ENCODE measurements around the gene NDST1.

NDST1 gene

GRCh38 chr5:150521939-150522503 lies 14.1 kb downstream of the NDST1 start:
- DNase-seq (ENCODE audit: low read depth in 3 of 3, low spot score in 1 of 3) = no peak

DNA sequence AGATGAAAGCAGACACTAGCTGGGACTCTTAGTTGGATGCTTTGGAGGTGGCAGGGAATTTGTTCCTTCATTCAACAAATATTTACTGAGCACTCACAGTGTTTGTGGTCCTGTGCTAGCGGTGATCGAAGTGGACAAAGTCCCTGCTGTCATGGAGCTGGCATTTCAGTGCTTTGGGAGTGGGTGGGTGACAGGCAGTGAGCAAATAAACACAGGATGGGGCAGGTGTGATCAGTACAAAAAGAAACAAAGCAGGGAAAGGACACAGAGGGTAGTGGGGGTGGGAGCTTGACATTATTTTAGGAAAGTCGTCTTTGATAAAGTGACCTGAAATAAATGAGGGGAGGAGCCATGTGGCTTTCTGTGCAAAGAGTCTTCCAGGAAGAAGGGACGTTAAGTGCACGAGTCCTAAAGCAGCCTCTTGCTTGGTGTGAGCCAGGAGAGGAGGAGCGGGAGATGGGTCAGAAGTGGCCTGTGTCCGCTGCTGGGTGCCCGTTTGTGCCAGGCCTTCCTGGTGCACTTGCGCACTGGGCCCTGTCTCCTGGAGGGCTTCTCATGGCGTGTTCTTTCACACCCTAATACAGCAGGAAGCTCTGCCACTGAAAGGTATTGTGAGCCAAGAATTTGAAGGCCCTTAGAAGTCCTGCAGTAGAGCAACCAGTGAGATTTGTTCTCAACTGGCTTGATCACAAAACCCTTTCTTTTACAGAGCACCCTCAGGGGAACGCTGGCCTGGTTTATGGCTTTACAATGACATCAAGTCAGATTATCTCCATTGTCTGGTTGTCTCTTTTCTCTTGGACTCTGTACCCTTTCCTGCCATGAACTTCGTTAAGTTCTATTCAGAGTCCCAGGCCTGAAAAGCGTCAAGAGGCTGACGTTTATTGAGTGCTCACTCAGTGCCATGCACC lies 14.8 kb downstream of the NDST1 start:
- no peak for DNase-seq (ENCODE audit: low read depth in 3 of 3, low spot score in 1 of 3)

- no peak for DNase-seq (ENCODE audit: low read depth in 3 of 3, low spot score in 1 of 3)
These were observed 15.8 kb downstream of the NDST1 start for GRCh38 chr5:150523472-150524350.

GRCh38 chr5:150525163-150525562 lies 17.2 kb downstream of the NDST1 start:
- no peak for DNase-seq (ENCODE audit: low read depth in 3 of 3, low spot score in 1 of 3)

- DNase-seq (ENCODE audit: low read depth in 3 of 3, low spot score in 1 of 3) = no peak
These were observed 17.9 kb downstream of the NDST1 start for GRCh38 chr5:150525781-150526180.

DNA sequence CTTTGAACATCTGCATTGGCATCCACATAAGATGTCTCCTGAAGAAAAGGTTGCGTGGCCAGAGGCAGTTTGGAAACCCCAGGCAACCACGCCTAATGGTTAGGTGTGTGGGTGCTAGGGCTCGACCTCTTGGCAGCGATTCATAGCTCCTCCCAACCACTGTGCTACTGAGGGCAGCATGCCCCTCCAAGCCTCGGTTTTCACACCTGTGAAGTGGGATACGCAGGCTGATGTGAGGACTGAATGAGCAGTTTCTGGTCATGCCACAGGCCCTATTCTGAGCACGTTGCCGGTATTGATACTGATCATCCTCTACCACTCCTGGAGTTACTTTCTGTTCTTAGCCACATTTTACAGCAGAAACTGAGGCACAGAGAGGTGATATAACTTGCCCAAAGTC lies 19.1 kb downstream of the NDST1 start:
- DNase-seq (ENCODE audit: low read depth in 3 of 3, low spot score in 1 of 3) = no peak

DNA sequence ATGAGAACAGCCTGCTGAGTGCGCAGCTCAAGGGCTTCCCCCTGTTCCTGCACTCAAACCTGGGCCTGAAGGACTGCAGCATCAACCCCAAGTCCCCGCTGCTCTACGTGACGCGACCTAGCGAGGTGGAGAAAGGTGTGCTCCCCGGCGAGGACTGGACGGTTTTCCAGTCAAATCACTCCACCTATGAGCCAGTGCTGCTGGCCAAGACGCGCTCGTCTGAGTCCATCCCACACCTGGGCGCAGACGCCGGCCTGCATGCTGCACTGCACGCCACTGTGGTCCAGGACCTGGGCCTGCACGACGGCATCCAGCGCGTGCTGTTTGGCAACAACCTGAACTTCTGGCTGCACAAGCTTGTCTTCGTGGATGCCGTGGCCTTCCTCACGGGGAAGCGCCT lies 19.9 kb downstream of the NDST1 start:
- no peak for DNase-seq (ENCODE audit: low read depth in 3 of 3, low spot score in 1 of 3)

DNA sequence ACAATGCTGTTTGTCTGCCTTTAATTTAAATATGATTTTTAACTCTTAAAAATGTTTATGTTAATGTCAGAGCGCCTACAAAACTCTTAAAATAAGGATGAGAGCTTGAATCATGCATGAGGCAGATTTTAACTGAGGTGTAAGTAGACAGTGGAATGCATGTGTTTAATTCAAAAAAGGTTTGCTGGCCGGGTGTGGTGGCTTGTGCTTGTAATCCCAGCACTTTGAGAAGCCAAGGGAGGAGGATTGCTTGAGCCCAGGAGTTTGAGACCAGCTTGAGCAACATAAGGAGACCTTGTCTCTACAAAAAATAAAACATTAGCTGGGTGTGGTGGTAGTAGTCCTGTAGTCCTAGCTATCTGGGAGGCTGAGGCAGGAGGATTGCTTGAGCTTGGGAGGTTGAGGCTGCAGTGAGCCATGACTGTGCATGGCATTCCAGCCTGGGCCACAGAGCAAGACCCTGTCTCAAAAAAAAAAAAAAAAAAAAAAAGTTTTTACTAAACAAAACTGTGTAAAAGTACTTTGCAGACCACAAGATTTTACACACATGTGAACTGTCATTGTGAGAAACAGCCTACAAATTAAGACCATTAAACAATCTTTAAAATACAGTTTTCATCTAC lies 21.1 kb downstream of the NDST1 start:
- no peak for DNase-seq (ENCODE audit: low read depth in 3 of 3, low spot score in 1 of 3)

- DNase-seq (ENCODE audit: low read depth in 3 of 3, low spot score in 1 of 3) = no peak
These were observed 21.6 kb downstream of the NDST1 start for GRCh38 chr5:150529555-150529954.

- no peak for DNase-seq (ENCODE audit: low read depth in 3 of 3, low spot score in 1 of 3)
These were observed 22.5 kb downstream of the NDST1 start for GRCh38 chr5:150530423-150530822.

GRCh38 chr5:150530951-150531588 lies 23.1 kb downstream of the NDST1 start:
- DNase-seq (ENCODE audit: low read depth in 3 of 3, low spot score in 1 of 3) = no peak

GRCh38 chr5:150531686-150532085 lies 23.8 kb downstream of the NDST1 start:
- no peak for DNase-seq (ENCODE audit: low read depth in 3 of 3, low spot score in 1 of 3)

DNA sequence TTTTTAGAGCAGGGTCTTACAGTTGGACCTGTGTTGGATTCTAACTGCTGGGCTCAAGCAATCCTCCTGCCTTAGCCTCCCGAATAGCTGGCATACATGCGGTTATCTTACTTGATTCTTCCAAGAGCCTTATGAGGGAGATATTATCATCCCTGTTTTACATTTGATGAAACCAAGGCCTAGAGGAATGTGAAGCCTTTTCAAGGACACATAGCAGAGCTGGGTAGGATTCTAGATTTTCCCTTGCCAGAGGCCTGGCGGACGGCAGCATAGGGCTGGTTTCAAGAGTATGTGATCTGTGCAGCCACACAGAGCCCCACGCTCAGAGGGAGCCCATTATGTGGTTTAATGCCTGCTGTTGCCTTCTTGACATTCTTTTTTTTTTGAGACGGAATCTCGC lies 24.2 kb downstream of the NDST1 start:
- DNase-seq (ENCODE audit: low read depth in 3 of 3, low spot score in 1 of 3) = no peak

DNA sequence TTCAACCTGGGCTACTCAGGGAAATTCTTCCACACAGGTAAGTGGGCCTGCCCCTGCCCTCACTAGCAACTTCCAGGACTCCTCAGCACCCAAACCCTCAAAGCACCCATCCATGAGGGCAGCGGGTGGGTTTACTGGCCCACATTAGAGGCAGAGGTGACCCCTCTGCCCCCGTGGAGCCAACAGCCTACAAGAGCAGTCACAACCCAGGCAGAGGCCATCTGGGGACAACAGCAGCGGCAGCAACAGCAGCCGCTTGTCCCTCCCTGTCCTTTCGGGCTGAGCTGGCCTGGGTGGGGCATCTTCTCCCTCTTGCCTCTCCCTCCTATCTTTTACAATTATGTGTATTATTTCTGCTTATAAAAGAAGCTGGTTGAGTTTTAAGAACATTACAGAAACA lies 25.1 kb downstream of the NDST1 start:
- DNase-seq (ENCODE audit: low read depth in 3 of 3, low spot score in 1 of 3) = no peak

DNA sequence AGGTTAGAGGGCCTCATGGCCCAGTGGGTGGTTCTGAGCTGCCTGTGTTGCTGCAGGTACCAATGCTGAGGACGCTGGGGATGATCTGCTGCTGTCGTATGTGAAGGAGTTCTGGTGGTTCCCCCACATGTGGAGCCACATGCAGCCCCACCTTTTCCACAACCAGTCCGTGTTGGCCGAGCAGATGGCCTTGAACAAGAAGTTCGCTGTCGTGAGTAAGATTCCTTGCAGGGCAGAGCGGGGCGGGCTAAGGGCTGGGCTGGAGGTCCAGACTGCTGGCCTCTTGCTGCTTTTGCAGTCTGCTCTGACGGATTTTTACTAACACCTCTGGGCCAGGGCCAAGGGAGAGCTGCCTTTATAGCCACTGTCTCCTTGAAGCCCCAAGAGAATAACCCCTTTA lies 26.9 kb downstream of the NDST1 start:
- no peak for DNase-seq (ENCODE audit: low read depth in 3 of 3, low spot score in 1 of 3)

- no peak for DNase-seq (ENCODE audit: low read depth in 3 of 3, low spot score in 1 of 3)
These were observed 27.7 kb downstream of the NDST1 start for GRCh38 chr5:150535611-150536010.

DNA sequence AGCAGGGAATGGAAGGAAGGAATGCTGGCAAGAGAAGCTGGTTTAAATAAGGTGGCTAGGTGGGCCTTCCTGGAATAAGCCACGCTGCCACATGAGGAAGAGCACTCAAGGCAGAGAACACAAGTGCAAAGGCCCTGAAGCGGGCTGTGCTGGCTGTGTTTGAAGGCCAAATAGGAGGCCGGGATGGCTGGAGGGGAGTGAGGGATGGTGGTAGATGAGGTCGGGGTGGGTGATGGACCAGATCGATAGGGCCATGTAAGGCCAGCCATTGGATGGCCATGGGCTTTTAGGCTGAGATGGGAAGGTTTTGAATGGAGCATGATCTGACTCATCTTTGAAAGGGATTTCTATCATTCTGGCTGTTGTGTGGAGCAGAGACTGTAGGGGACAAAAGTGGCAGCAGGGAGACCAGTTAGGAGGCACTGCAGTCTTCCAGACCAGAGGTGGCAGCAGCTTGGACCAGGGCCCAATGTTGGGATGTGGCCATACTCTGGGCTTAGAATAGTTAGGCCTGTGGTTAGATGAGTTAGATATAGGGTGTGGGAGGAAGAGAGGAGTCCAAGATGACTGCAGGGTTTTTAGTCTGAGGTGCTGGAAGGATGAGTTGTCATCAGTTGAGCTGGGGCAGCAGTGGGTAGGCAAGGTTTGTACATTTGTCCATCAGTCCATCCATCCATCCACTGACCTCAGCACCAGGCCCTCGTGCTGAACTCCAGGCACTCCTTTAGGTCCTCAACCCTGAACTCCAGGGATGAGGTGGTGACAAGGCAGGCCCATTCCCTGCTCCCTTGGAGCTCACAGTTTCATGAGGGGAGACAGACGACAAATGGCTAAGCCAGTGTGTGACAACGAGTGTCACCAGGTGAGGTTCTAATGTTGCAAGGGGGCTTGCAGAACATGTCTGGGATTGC lies 30.3 kb downstream of the NDST1 start:
- no peak for DNase-seq (ENCODE audit: low read depth in 3 of 3, low spot score in 1 of 3)

GRCh38 chr5:150539206-150539605 lies 31.3 kb downstream of the NDST1 start:
- DNase-seq (ENCODE audit: low read depth in 3 of 3, low spot score in 1 of 3) = no peak

GRCh38 chr5:150540042-150540441 lies 32.1 kb downstream of the NDST1 start:
- DNase-seq (ENCODE audit: low read depth in 3 of 3, low spot score in 1 of 3) = no peak
